Sigmoid colon (tissue), 4 donors: ENCODE measurements around the gene OXA1L.

Experiments
- POLR2A ChIP-seq, 2 donors: fragments of 450-650 bp; IDR thresholded peaks; one replicate each; pipeline ENCODE4 v1.6.1; 2016; ENCODE audit warnings: antibody characterized with exemption in 2 of 2, mild to moderate bottlenecking in 2 of 2, moderate library complexity in 2 of 2
- POLR2AphosphoS5 ChIP-seq, 4 donors: sonication (generic); formaldehyde crosslinking; IDR thresholded peaks; one replicate each; pipeline ENCODE4 v1.6.1; 2017; ENCODE audit warnings: antibody characterized with exemption in 4 of 4
- TF ChIP-seq, protein P1 (sequence below), 4 experiments: fragments of 450-650 bp in 3 of 4; fragments of 200-600 bp in 1 of 4; IDR thresholded peaks; one replicate each; pipeline ENCODE4 v1.5.1; 2016 to 2019; ENCODE audit warnings: antibody characterized with exemption in 4 of 4, mild to moderate bottlenecking in 3 of 4, moderate library complexity in 2 of 4

DNA sequence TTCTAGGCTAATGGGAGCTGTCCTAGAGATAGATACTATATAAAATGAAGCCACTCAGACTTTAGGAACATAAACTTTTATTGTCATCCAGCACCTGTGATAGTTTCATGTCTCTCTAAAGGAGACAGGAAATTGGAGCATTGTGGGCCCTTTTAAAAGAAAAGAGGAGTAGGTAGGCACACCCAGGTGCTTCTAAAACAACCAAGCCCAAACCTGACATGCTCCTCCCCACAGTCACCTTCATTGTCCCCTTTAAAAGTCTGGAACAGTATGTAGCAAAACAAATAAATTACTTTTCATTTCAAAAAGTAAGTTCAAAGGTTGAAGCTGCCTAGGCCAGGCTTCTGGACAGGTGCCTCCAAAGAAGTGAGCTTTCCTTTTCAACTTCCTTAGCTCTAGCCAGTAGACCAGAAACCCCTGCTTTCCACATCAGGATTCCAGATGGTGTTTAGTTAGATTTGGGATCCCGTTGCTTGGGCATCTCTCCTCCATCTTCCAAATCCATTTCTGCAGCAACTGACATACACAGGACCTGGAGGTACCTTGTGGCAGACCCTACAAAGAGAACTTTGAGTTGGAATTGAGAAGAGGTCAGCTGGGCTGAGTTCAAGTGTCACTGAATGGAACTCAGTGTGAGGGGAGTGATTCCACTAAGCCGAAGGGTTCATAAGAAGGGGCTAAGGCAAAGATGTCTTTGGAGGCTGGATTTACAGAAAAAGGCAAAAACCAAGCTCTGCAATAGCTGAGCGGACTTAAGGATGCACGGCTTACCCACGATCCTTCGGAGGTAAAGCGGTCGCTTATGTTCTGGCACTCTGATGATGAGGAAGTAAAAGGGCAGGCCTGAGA is 6.9 kb downstream of the OXA1L start:
- TF ChIP-seq, protein P1, sequence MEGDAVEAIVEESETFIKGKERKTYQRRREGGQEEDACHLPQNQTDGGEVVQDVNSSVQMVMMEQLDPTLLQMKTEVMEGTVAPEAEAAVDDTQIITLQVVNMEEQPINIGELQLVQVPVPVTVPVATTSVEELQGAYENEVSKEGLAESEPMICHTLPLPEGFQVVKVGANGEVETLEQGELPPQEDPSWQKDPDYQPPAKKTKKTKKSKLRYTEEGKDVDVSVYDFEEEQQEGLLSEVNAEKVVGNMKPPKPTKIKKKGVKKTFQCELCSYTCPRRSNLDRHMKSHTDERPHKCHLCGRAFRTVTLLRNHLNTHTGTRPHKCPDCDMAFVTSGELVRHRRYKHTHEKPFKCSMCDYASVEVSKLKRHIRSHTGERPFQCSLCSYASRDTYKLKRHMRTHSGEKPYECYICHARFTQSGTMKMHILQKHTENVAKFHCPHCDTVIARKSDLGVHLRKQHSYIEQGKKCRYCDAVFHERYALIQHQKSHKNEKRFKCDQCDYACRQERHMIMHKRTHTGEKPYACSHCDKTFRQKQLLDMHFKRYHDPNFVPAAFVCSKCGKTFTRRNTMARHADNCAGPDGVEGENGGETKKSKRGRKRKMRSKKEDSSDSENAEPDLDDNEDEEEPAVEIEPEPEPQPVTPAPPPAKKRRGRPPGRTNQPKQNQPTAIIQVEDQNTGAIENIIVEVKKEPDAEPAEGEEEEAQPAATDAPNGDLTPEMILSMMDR (IDR thresholded peaks at IDR 0.05) = no peak
- TF ChIP-seq POLR2A (IDR thresholded peaks at IDR 0.05) = no peak
- TF ChIP-seq POLR2AphosphoS5 (IDR thresholded peaks at IDR 0.05) = no peak
